Endothelial cell of umbilical vein (primary cell): ENCODE results near the gene KAT7. TPM values are rescaled to one million over a fixed set of nuclear protein-coding genes. Genes with fewer than 3 reads are reported as not detected.

Experiments
- BruUV-seq: library from RNA; stranded (reverse); fragments of 400-500 nt; replicated peaks from 2 replicates; lab custom pipeline; 2021; lab: Mats Ljungman, UMichigan
- CTCF ChIA-PET: fragments of 300-600, 350-600 bp; sonication (Branson Sonifier 250); formaldehyde crosslinking; loops from one replicate; lab custom pipeline; 2021; ENCODE audit warnings: antibody characterized with exemption, inconsistent platforms; lab: Charles Lee
- POLR2A ChIA-PET: fragments of 300-600, 350-600 bp; sonication (Branson Sonifier 250); formaldehyde crosslinking; loops from one replicate; lab custom pipeline; 2021; ENCODE audit warnings: antibody characterized with exemption, inconsistent platforms; lab: Charles Lee
- DNase-seq: peaks from one replicate; pipeline ENCODE4 v3.0.0-alpha.2; 2011; ENCODE audit warnings: low read depth, low spot score
- FAIRE-seq: peaks from 2 replicates; lab custom pipeline; 2011; peaks lifted over from hg19 to GRCh38; lab: Jason Lieb, UNC
- H2AFZ ChIP-seq: 2 replicates; pipeline ENCODE4 v1.6.0; 2012; ENCODE audit warnings: low read depth, low read length, control low read depth, inconsistent platforms
- H3K27ac ChIP-seq: 2 replicates; pipeline ENCODE4 v1.5.1; 2011; ENCODE audit warnings: low read depth, mild to moderate bottlenecking, control low read depth, low read length, moderate library complexity; ENCODE audit not compliant: insufficient read depth
- H3K27me3 ChIP-seq, 2 experiments: 2 replicates each; pipeline versions ENCODE4 v1.6.0 to v1.6.1; 2011; ENCODE audit warnings: low read length in 2 of 2, mixed read lengths in 1 of 2; ENCODE audit not compliant: control insufficient read depth in 2 of 2, insufficient read depth in 2 of 2
- H3K36me3 ChIP-seq, 2 experiments: 2 replicates in 1 of 2; 3 replicates in 1 of 2; pipeline ENCODE4 v1.5.1; 2011; ENCODE audit warnings: low read length in 2 of 2, mild to moderate bottlenecking in 1 of 2, moderate library complexity in 1 of 2; ENCODE audit not compliant: control insufficient read depth in 2 of 2, insufficient read depth in 2 of 2; ENCODE audit errors: extremely low read depth in 1 of 2
- H3K4me1 ChIP-seq: 3 replicates; pipeline ENCODE4 v1.5.1; 2011; ENCODE audit warnings: mild to moderate bottlenecking, low read length; ENCODE audit not compliant: control insufficient read depth, insufficient read depth; ENCODE audit errors: extremely low read depth
- H3K4me2 ChIP-seq: 2 replicates; pipeline ENCODE4 v1.6.1; 2011; ENCODE audit warnings: low read length, control low read depth, mixed read lengths; ENCODE audit not compliant: insufficient read depth
- H3K4me3 ChIP-seq, 3 experiments: fragments of 200-600 bp in 1 of 3; sonication (generic), shearing (Covaris generic) in 1 of 3; replicated peaks in 1 of 3; 2 replicates each; pipeline ENCODE4 v1.5.1; 2011 to 2016; ENCODE audit warnings: control low read depth in 3 of 3, low read length in 3 of 3, mild to moderate bottlenecking in 2 of 3, inconsistent platforms in 1 of 3, low read depth in 1 of 3, moderate library complexity in 1 of 3; ENCODE audit not compliant: insufficient read depth in 1 of 3
- H3K79me2 ChIP-seq: 2 replicates; pipeline ENCODE4 v1.6.0; 2012; ENCODE audit warnings: low read length, inconsistent platforms; ENCODE audit not compliant: control insufficient read depth, insufficient read depth
- H3K9ac ChIP-seq: replicated peaks from 2 replicates; pipeline ENCODE3; 2011; ENCODE audit warnings: low read length, control low read depth; ENCODE audit not compliant: insufficient read depth; ENCODE audit errors: extremely low read depth
- H3K9me1 ChIP-seq: replicated peaks from 3 replicates; pipeline ENCODE4 v1.6.0; 2011; ENCODE audit warnings: mild to moderate bottlenecking, low read length; ENCODE audit not compliant: control insufficient read depth, insufficient read depth; ENCODE audit errors: extremely low read depth
- H3K9me3 ChIP-seq: replicated peaks from 2 replicates; pipeline ENCODE4 v1.5.1; 2012; ENCODE audit warnings: low read length, inconsistent platforms; ENCODE audit not compliant: control insufficient read depth, insufficient read depth
- H4K20me1 ChIP-seq: replicated peaks from 2 replicates; pipeline ENCODE3; 2011; ENCODE audit warnings: mild to moderate bottlenecking, low read length; ENCODE audit not compliant: control insufficient read depth, insufficient read depth; ENCODE audit errors: extremely low read depth
- EZH2 ChIP-seq: IDR thresholded peaks from 2 replicates; pipeline ENCODE4 v1.6.1; 2012; ENCODE audit warnings: borderline replicate concordance, low read depth, mild to moderate bottlenecking, moderate library complexity, low read length, inconsistent platforms; ENCODE audit not compliant: severe bottlenecking
- FOS ChIP-seq: IDR thresholded peaks from 2 replicates; pipeline ENCODE4 v1.6.1; 2011; ENCODE audit warnings: mild to moderate bottlenecking, low read length, moderate library complexity, borderline replicate concordance; ENCODE audit not compliant: insufficient read depth
- GATA2 ChIP-seq: IDR thresholded peaks from 2 replicates; pipeline ENCODE4 v1.7.0; 2011; ENCODE audit warnings: low read depth, mild to moderate bottlenecking, moderate library complexity, mixed read lengths, low read length; ENCODE audit not compliant: insufficient read length, insufficient read depth
- JUN ChIP-seq: IDR thresholded peaks from 2 replicates; pipeline ENCODE4 v1.6.1; 2011; ENCODE audit warnings: borderline replicate concordance, low read depth; ENCODE audit not compliant: insufficient read length, insufficient read depth
- MAX ChIP-seq: IDR thresholded peaks from 2 replicates; pipeline ENCODE4 v1.6.1; 2011; ENCODE audit not compliant: insufficient read depth, insufficient read length
- MYC ChIP-seq: IDR thresholded peaks from one replicate; pipeline ENCODE4 v1.6.1; 2011; ENCODE audit warnings: mild to moderate bottlenecking, low read depth, low read length
- POLR2A ChIP-seq: IDR thresholded peaks from 2 replicates; pipeline ENCODE4 v1.6.1; 2012; ENCODE audit warnings: low read depth, mild to moderate bottlenecking, control low read depth, low read length
- dilution Hi-C: fragments of 300-500 bp; cut with MboI; formaldehyde crosslinking; loops from one replicate; pipeline ENCODE4 v1.15.0; 2019; ENCODE audit warnings: low sequenced_read_pairs; ENCODE audit not compliant: extremely low pct_ligation_motif_present
- intact Hi-C: fragments of 100-400 bp; cut with micrococcal nuclease; formaldehyde crosslinking; loops from one replicate; pipeline ENCODE4 v1.10.0; 2022
- polyA plus RNA-seq, 4 experiments: library from polyadenylated mRNA; depleted of rRNA in 3 of 4; stranded (reverse) in 3 of 4; unstranded in 1 of 4; fragments of >200 nt; gene quantifications; 2 replicates each; pipeline versions ENCODE4 v1.2.1 to v1.2.3, GENCODE V29; 2011 to 2012; ENCODE audit warnings: missing spikeins in 1 of 4
- total RNA-seq: library from RNA; stranded (reverse); gene quantifications from 2 replicates; pipeline ENCODE4 v1.2.3, GENCODE V29; 2021

Gene KAT7
- total and polyA plus RNA-seq, 2 donors (not counting 3 experiments of a cell fraction or from before 2014, with no cell fraction given), result 44.5 to 66.2 TPM

- intact Hi-C loops (no loop called here), dilution Hi-C loops (no loop called here)
- Histone ChIP-seq H3K9me3 (no peaks in the 10 kb centered on the region), H3K9me1 (no peaks in the 10 kb centered on the region), H3K27me3 (no peaks in the 10 kb centered on the region), H2AFZ (no peak overlapping the region), H3K4me3 (no peak overlapping the region), H3K4me2 (no peak overlapping the region), H3K27ac (peak overlapping the region; percentile 12), H3K4me1 (peaks cover 60% of the 10 kb centered on the region), H3K36me3 (peaks cover 21 to 23% of the 10 kb centered on the region in 2 experiments), H4K20me1 (no peaks in the 10 kb centered on the region), H3K9ac (no peak overlapping the region), H3K79me2 (no peaks in the 10 kb centered on the region)
- BruUV-seq, result no TSS peak
- ChIA-PET POLR2A (no interaction called here), CTCF (no interaction called here)
- FAIRE-seq, result no peak
- TF ChIP-seq GATA2 (no peak), EZH2 (no peak), MAX (no peak), POLR2A (no peak), MYC (no peak), JUN (no peak)
- no peak for DNase-seq
Observed at GRCh38 chr17:49829026-49829425, 40.5 kb downstream of the KAT7 start.

GRCh38 chr17:49830605-49831004 is 42.1 kb downstream of the KAT7 start:
- Histone ChIP-seq H3K79me2 (no peaks in the 10 kb centered on the region), H3K4me2 (peak overlapping the region; percentile 4), H4K20me1 (no peaks in the 10 kb centered on the region), H3K27me3 (no peaks in the 10 kb centered on the region), H3K36me3 (peaks cover 16 to 27% of the 10 kb centered on the region in 2 experiments), H2AFZ (no peak overlapping the region), H3K9me3 (no peaks in the 10 kb centered on the region), H3K9ac (peak overlapping the region; percentile 30), H3K9me1 (no peaks in the 10 kb centered on the region), H3K4me3 (no peak overlapping the region), H3K4me1 (peaks cover 76% of the 10 kb centered on the region), H3K27ac (peak overlapping the region; percentile 77)
- DNase-seq (no peak), FAIRE-seq (peak; percentile 44)
- no TSS peak for BruUV-seq
- ChIA-PET CTCF (interaction anchor here (0.9 to 3.0 kb wide), 3 partner anchors 21 to 57 kb away, joined by 3 to 10 read pairs (median 5); partner anchors contain the start of gene KAT7), POLR2A (no interaction called here)
- intact Hi-C loops, result no loop called here
- dilution Hi-C loops, result no loop called here
- TF ChIP-seq GATA2, result no peak
- peak; percentile 56 for TF ChIP-seq FOS
